OCI-LY7 (cell line): ENCODE results near the gene MAP3K7. TPM values are rescaled to one million over a fixed set of nuclear protein-coding genes. Genes with fewer than 3 reads are reported as not detected.

Experiments
- BruUV-seq: library from RNA; stranded (reverse); fragments of 400-500 nt; replicated peaks from 2 replicates; lab custom pipeline; 2021; lab: Mats Ljungman, UMichigan
- CTCF ChIA-PET: fragments of 300-600 bp; sonication (Branson Sonifier 250); formaldehyde crosslinking; loops from one replicate; lab custom pipeline; 2022; ENCODE audit warnings: antibody characterized with exemption; ENCODE audit not compliant: unreplicated experiment; lab: Charles Lee
- POLR2A ChIA-PET: fragments of 300-600 bp; sonication (Branson Sonifier 250); formaldehyde crosslinking; loops from one replicate; lab custom pipeline; 2022; ENCODE audit warnings: antibody characterized with exemption; lab: Charles Lee
- DNase-seq: peaks from one replicate; pipeline ENCODE4 v3.0.0-alpha.2; 2015; ENCODE audit warnings: low spot score
- H2AFZ ChIP-seq: fragments of 200-600 bp; sonication (generic), shearing (Covaris generic); 2 replicates; pipeline ENCODE4 v1.6.1; 2014; ENCODE audit warnings: mild to moderate bottlenecking, antibody characterized with exemption, low read length, moderate library complexity
- H3K27ac ChIP-seq: fragments of 200-600 bp; sonication (generic); 2 replicates; pipeline ENCODE4 v1.5.1; 2014; ENCODE audit warnings: mixed run types, low read depth, mild to moderate bottlenecking, moderate library complexity, low read length, inconsistent platforms; ENCODE audit not compliant: poor library complexity, severe bottlenecking
- H3K36me3 ChIP-seq: fragments of 200-600 bp; sonication (generic); 2 replicates; pipeline ENCODE4 v1.6.1; 2014; ENCODE audit warnings: mild to moderate bottlenecking, antibody characterized with exemption, low read length, moderate library complexity, mixed read lengths; ENCODE audit not compliant: insufficient read depth
- H3K4me1 ChIP-seq: fragments of 200-600 bp; sonication (generic); 2 replicates; pipeline ENCODE4 v1.5.1; 2014; ENCODE audit warnings: mild to moderate bottlenecking, low read length; ENCODE audit not compliant: insufficient read depth, poor library complexity, severe bottlenecking
- H3K4me2 ChIP-seq: fragments of 200-600 bp; sonication (generic); 2 replicates; pipeline ENCODE4 v1.6.1; 2014; ENCODE audit warnings: mild to moderate bottlenecking, low read length
- H3K4me3 ChIP-seq: fragments of 200-600 bp; sonication (generic); 2 replicates; pipeline ENCODE4 v1.5.1; 2014; ENCODE audit warnings: mild to moderate bottlenecking, low read depth, low read length; ENCODE audit not compliant: poor library complexity, severe bottlenecking
- H3K79me2 ChIP-seq: fragments of 200-600 bp; sonication (generic); 2 replicates; pipeline ENCODE4 v1.6.1; 2016; ENCODE audit warnings: low read depth, mild to moderate bottlenecking, low read length, moderate library complexity, mixed read lengths; ENCODE audit not compliant: insufficient read depth
- H3K9me2 ChIP-seq: fragments of 200-600 bp; sonication (generic); 2 replicates; pipeline ENCODE4 v1.6.1; 2016; ENCODE audit warnings: mild to moderate bottlenecking, low read length, mixed read lengths; ENCODE audit not compliant: insufficient read depth
- H3K9me3 ChIP-seq: fragments of 200-600 bp; sonication (generic); 2 replicates; pipeline ENCODE4 v1.6.1; 2014; ENCODE audit warnings: mild to moderate bottlenecking, mixed run types, low read length, mixed read lengths
- H4K20me1 ChIP-seq: fragments of 200-600 bp; sonication (generic); 2 replicates; pipeline ENCODE4 v1.6.1; 2014; ENCODE audit warnings: mild to moderate bottlenecking, antibody characterized with exemption, low read length, moderate library complexity, mixed read lengths; ENCODE audit not compliant: insufficient read depth
- EZH2phosphoT487 ChIP-seq: fragments of 200-600 bp; sonication (generic); IDR thresholded peaks from 2 replicates; pipeline ENCODE4 v1.6.1; 2018; ENCODE audit warnings: low read depth, borderline replicate concordance, mild to moderate bottlenecking, mixed run types, antibody characterized with exemption, low read length, moderate library complexity, mixed read lengths
- intact Hi-C: fragments of 100-400 bp; cut with micrococcal nuclease; formaldehyde crosslinking; loops from one replicate; pipeline ENCODE4 v1.10.0; 2022; ENCODE audit not compliant: unreplicated experiment
- total RNA-seq, 2 experiments: library from RNA; depleted of rRNA in 1 of 2; stranded (reverse); fragments of >200 nt in 1 of 2; shearing (Covaris generic) in 1 of 2; gene quantifications; 2 replicates each; pipeline ENCODE4 v1.2.3, GENCODE V29; 2014 to 2022
- TF ChIP-seq, protein P1 (sequence below): fragments of 200-600 bp; sonication (generic); conservative IDR thresholded peaks from 2 replicates; pipeline ENCODE4 v1.5.1; 2014; ENCODE audit warnings: mild to moderate bottlenecking, antibody characterized with exemption, low read length, moderate library complexity, mixed read lengths

MAP3K7 gene
- total RNA-seq, 2 experiments from 2014 or later = 29.5 to 45.7 TPM

DNA sequence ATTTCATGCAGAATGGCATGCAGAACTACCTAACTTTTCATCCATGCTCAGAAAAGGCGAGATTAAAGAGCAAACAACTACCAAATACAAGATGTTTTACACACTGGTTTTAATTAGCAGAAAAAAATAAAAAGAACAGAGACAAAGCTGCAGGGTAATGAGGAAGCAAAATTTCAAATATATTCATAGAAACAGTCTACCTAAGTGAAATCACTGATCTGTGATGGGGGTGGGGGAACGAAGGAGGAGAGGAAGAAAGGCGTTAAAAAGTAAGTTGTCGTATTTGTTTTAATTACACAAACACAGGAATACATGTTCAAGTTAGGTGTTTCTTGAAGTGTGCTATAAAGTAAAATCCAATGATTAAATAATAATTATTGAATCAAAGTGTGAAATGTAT, 42.1 kb downstream of the MAP3K7 start:
- peaks cover 63% of the 10 kb centered on the region for H3K36me3 ChIP-seq
- TF ChIP-seq, protein P1, sequence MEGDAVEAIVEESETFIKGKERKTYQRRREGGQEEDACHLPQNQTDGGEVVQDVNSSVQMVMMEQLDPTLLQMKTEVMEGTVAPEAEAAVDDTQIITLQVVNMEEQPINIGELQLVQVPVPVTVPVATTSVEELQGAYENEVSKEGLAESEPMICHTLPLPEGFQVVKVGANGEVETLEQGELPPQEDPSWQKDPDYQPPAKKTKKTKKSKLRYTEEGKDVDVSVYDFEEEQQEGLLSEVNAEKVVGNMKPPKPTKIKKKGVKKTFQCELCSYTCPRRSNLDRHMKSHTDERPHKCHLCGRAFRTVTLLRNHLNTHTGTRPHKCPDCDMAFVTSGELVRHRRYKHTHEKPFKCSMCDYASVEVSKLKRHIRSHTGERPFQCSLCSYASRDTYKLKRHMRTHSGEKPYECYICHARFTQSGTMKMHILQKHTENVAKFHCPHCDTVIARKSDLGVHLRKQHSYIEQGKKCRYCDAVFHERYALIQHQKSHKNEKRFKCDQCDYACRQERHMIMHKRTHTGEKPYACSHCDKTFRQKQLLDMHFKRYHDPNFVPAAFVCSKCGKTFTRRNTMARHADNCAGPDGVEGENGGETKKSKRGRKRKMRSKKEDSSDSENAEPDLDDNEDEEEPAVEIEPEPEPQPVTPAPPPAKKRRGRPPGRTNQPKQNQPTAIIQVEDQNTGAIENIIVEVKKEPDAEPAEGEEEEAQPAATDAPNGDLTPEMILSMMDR = no peak
- TF ChIP-seq EZH2phosphoT487 = no peak
- intact Hi-C loops = no loop called here

DNA sequence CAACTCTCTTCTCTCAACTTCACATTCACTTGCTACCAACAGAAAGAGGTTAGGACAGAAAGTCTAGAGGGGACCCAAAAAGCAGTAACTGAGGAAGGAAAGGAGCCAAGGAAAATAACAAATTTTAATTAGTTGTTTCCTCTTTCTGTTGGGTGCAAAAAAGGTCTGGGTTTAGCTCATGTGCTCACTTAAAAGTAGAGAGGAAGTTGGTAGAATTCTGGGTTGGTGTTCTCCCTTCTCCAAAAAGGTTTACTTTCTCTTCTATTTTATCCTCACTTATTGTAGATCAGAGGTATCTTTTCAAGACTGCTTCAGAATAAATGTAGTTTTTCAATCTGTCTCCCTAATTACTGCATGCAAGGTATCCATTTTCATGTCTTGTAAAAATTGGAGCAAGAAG, 42.8 kb downstream of the MAP3K7 start:
- peaks cover 56% of the 10 kb centered on the region for H3K36me3 ChIP-seq
- TF ChIP-seq, protein P1 = no peak
- TF ChIP-seq EZH2phosphoT487 = no peak
- ChIA-PET POLR2A (interaction anchor here (0.6 kb wide), 1 partner anchor 578 kb away, joined by 3 read pairs; no protein-coding TSS in a partner anchor), CTCF (no interaction called here)
- H3K4me1 ChIP-seq = no peaks in the 10 kb centered on the region
- no peak overlapping the region for H3K4me3 ChIP-seq
- no peak overlapping the region for H3K27ac ChIP-seq
- H3K4me2 ChIP-seq = no peak overlapping the region
- no TSS peak for BruUV-seq
- H4K20me1 ChIP-seq = no peaks in the 10 kb centered on the region
- no peak overlapping the region for H2AFZ ChIP-seq
- no peak for DNase-seq
- intact Hi-C loops = no loop called here
- H3K9me3 ChIP-seq = no peaks in the 10 kb centered on the region
- H3K79me2 ChIP-seq = no peaks in the 10 kb centered on the region
- no peaks in the 10 kb centered on the region for H3K9me2 ChIP-seq

More for the DNA sequence above, 42.1 kb downstream of the MAP3K7 start:
- no peaks in the 10 kb centered on the region for H3K4me1 ChIP-seq
- H3K4me2 ChIP-seq = no peak overlapping the region
- POLR2A ChIA-PET = no interaction called here
- H3K79me2 ChIP-seq = no peaks in the 10 kb centered on the region
- no peak overlapping the region for H2AFZ ChIP-seq
- H4K20me1 ChIP-seq = no peaks in the 10 kb centered on the region
- CTCF ChIA-PET = no interaction called here
- H3K9me2 ChIP-seq = no peaks in the 10 kb centered on the region
- no peak overlapping the region for H3K27ac ChIP-seq
- H3K9me3 ChIP-seq = no peaks in the 10 kb centered on the region
- H3K4me3 ChIP-seq = no peak overlapping the region
- no TSS peak for BruUV-seq
- DNase-seq = no peak

- H3K4me3 ChIP-seq = no peak overlapping the region
- H3K9me2 ChIP-seq = no peaks in the 10 kb centered on the region
- CTCF ChIA-PET = no interaction called here
- H4K20me1 ChIP-seq = no peaks in the 10 kb centered on the region
- DNase-seq = no peak
- no peak overlapping the region for H3K27ac ChIP-seq
- H3K4me1 ChIP-seq = peaks cover 18% of the 10 kb centered on the region
- POLR2A ChIA-PET = interaction anchor here (1.5 kb wide), 1 partner anchor 28 kb away, joined by 5 read pairs; no protein-coding TSS in a partner anchor
- H3K36me3 ChIP-seq = peaks cover 30% of the 10 kb centered on the region
- H3K4me2 ChIP-seq = no peak overlapping the region
- no TSS peak for BruUV-seq
- no peak for TF ChIP-seq EZH2phosphoT487
- TF ChIP-seq, protein P1 = no peak
- H3K79me2 ChIP-seq = no peaks in the 10 kb centered on the region
- no peak overlapping the region for H2AFZ ChIP-seq
- intact Hi-C loops = no loop called here
- no peaks in the 10 kb centered on the region for H3K9me3 ChIP-seq
Measured at GRCh38 chr6:90541221-90541620, 45.7 kb downstream of the MAP3K7 start.
